Gastrocnemius medialis (tissue), 4 donors: ENCODE measurements around the gene ENOX2. TPM values are rescaled to one million over a fixed set of nuclear protein-coding genes. Genes with fewer than 3 reads are reported as not detected.

Experiments
- ATAC-seq, 2 donors: fragments of 150-250 bp; one replicate each; pipeline ENCODE4 v1.9.1; 2016
- DNase-seq, 2 donors: peaks; one replicate each; pipeline ENCODE4 v3.0.0-alpha.2; 2019
- H3K27ac ChIP-seq, 4 donors: fragments of 200-600 bp; sonication (generic); 1 replicate in 1 of 4; 2 replicates in 3 of 4; pipeline ENCODE4 v1.5.1; 2016 to 2018; ENCODE audit warnings: mild to moderate bottlenecking in 2 of 4, moderate library complexity in 1 of 4
- H3K27me3 ChIP-seq, 3 donors: fragments of 200-600 bp; sonication (generic) in 2 of 3; 1 replicate in 1 of 3; 2 replicates in 2 of 3; pipeline versions ENCODE4 v1.5.1 to v1.6.0; 2016 to 2019; ENCODE audit warnings: mild to moderate bottlenecking in 1 of 3, moderate library complexity in 1 of 3
- H3K36me3 ChIP-seq, 2 donors: fragments of 200-600 bp; sonication (generic) in 1 of 2; one replicate each; pipeline ENCODE4 v1.5.1; 2017 to 2018
- H3K4me1 ChIP-seq, 2 donors: fragments of 200-600 bp; sonication (generic) in 1 of 2; one replicate each; pipeline ENCODE4 v1.5.1; 2016 to 2017; ENCODE audit warnings: mild to moderate bottlenecking in 2 of 2
- H3K4me3 ChIP-seq, 4 donors: fragments of 200-600 bp; sonication (generic) in 3 of 4; 1 replicate in 1 of 4; 2 replicates in 3 of 4; pipeline ENCODE4 v1.5.1; 2016 to 2019; ENCODE audit warnings: mild to moderate bottlenecking in 2 of 4
- H3K9me3 ChIP-seq, 3 donors: fragments of 200-600 bp; sonication (generic) in 2 of 3; 1 replicate in 1 of 3; 2 replicates in 2 of 3; pipeline ENCODE4 v1.5.1; 2016 to 2019
- POLR2A ChIP-seq, 2 donors: fragments of 450-650 bp; IDR thresholded peaks; one replicate each; pipeline ENCODE4 v1.6.1; 2017; ENCODE audit warnings: antibody characterized with exemption in 2 of 2, mild to moderate bottlenecking in 2 of 2, moderate library complexity in 2 of 2
- in situ Hi-C, 4 donors: fragments of 200-750 bp; cut with MboI; loops; one replicate each; pipeline versions ENCODE4 v1.15.0 to v1.8.0; 2017; ENCODE audit warnings: low sequenced_read_pairs in 4 of 4
- intact Hi-C: fragments of 100-400 bp; cut with DNase I; formaldehyde crosslinking; loops from one replicate; pipeline ENCODE4 v1.15.1; 2023; ENCODE audit warnings: low total_unique reads
- total RNA-seq, 4 donors: library from RNA; depleted of rRNA; stranded (reverse); fragments of >200 nt; gene quantifications; one replicate each; pipeline versions ENCODE4 v1.1.0 to v1.2.3, GENCODE V29; 2016
- TF ChIP-seq, protein P1 (sequence below), 5 experiments: fragments of 450-650 bp in 3 of 5; fragments of 200-600 bp in 2 of 5; sonication (generic) in 2 of 5; IDR thresholded peaks in 4 of 5; conservative IDR thresholded peaks in 1 of 5; 1 replicate in 4 of 5; 2 replicates in 1 of 5; pipeline ENCODE4 v1.5.1; 2016 to 2019; ENCODE audit warnings: antibody characterized with exemption in 5 of 5, mild to moderate bottlenecking in 3 of 5, moderate library complexity in 3 of 5

Gene ENOX2
- total RNA-seq, 4 donors from 2014 or later = 7.2 to 10.9 (median 7.9) TPM

DNA sequence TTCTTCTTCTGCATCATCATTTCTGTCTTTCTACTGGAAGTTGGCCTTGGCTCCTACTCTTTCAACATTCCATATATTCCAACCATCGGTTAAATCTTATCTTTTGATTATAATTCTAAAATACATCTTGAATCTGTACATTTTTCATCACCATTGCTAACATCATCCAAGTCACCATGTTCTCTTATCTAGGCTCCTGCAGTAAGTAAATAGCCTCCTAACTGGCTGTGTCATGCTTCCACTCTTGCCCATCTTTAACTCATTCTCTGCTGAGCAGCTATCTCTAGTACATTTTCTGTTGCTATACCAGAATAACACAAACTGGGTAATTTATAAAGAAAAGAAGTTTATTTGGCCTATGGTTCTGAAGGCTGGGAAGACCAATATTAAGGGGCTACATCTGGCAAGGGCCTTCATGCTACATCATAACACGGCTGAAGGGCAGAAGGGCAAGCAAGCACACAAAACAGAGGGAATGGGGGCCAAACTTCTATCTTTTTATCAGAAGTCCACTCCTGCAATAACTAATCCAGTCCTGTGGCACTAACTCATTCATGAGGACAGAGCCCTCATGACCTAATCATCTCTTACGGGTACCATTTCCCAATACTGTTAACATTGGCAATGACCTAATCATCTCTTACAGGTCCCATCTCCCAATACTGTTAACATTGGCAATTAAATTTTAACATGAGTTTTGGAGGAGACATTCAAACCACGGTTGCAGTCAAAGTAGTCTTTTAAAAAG, 72.2 kb downstream of the ENOX2 start:
- intact Hi-C loops (no loop called here), in situ Hi-C loops (no loop called here)
- H3K36me3 ChIP-seq = no peaks in the 10 kb centered on the region
- ATAC-seq = no peak
- H3K9me3 ChIP-seq = no peaks in the 10 kb centered on the region
- no peak for DNase-seq
- no peaks in the 10 kb centered on the region for H3K27me3 ChIP-seq
- H3K4me1 ChIP-seq = no peaks in the 10 kb centered on the region
- H3K27ac ChIP-seq = no peak overlapping the region
- no peak overlapping the region for H3K4me3 ChIP-seq
- TF ChIP-seq POLR2A (IDR thresholded peaks at IDR 0.05) = no peak
- TF ChIP-seq, protein P1, sequence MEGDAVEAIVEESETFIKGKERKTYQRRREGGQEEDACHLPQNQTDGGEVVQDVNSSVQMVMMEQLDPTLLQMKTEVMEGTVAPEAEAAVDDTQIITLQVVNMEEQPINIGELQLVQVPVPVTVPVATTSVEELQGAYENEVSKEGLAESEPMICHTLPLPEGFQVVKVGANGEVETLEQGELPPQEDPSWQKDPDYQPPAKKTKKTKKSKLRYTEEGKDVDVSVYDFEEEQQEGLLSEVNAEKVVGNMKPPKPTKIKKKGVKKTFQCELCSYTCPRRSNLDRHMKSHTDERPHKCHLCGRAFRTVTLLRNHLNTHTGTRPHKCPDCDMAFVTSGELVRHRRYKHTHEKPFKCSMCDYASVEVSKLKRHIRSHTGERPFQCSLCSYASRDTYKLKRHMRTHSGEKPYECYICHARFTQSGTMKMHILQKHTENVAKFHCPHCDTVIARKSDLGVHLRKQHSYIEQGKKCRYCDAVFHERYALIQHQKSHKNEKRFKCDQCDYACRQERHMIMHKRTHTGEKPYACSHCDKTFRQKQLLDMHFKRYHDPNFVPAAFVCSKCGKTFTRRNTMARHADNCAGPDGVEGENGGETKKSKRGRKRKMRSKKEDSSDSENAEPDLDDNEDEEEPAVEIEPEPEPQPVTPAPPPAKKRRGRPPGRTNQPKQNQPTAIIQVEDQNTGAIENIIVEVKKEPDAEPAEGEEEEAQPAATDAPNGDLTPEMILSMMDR (IDR thresholded peaks at IDR 0.05 in 4 of 5, conservative IDR thresholded peaks at IDR 0.05 in 1 of 5) = no peak

DNA sequence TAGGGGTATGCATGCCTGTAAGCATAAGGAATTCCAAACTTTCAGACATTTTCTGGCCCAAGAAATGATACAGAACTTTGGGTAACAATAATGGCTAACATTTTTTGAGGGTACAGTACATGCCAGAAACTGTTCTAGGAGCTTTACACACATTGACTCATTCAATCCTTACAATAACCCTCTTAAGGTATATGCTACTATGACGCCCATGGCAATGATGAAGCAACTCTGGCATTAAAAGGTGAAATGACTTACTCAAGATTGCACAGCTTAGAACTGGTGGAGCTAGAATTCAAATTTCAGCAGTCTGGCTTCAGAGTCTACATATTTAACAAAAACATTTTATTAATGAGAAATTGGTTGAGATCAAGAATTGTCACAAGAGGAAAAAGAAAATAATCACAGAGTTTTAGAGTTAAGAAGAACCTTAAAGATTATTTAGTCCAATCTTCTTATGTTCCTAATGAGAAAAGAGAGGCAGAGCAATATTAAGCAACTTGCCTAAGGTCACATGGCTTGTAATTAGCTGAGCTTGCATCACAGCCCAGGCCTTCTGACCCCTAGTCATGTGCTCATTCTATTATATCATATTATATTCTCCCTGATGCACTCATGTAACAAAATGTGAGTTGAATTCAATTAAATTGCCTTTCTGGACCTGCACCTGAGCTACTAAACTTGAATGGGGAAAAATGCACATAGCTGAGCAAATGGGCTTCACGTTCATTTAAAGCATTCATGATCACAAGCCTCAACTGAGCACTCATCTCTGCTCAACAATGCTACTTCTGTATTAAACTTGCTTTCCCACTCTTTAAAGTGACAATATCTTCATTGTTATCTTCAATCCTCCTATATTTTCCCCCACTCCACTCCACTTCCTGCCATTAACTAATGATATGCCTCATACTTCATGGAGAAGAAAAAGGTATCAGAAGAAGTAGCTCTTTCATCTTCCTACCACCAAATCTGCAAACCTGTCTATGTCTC, 73.2 kb downstream of the ENOX2 start:
- no peaks in the 10 kb centered on the region for H3K36me3 ChIP-seq
- in situ Hi-C loops (no loop called here), intact Hi-C loops (no loop called here)
- TF ChIP-seq, protein P1 (IDR thresholded peaks at IDR 0.05 in 4 of 5, conservative IDR thresholded peaks at IDR 0.05 in 1 of 5) = no peak
- no peak for TF ChIP-seq POLR2A (IDR thresholded peaks at IDR 0.05)
- DNase-seq (no peak), ATAC-seq (no peak)
- H3K4me1 ChIP-seq = no peaks in the 10 kb centered on the region
- no peaks in the 10 kb centered on the region for H3K9me3 ChIP-seq
- no peaks in the 10 kb centered on the region for H3K27me3 ChIP-seq
- no peak overlapping the region for H3K27ac ChIP-seq
- no peak overlapping the region for H3K4me3 ChIP-seq

DNA sequence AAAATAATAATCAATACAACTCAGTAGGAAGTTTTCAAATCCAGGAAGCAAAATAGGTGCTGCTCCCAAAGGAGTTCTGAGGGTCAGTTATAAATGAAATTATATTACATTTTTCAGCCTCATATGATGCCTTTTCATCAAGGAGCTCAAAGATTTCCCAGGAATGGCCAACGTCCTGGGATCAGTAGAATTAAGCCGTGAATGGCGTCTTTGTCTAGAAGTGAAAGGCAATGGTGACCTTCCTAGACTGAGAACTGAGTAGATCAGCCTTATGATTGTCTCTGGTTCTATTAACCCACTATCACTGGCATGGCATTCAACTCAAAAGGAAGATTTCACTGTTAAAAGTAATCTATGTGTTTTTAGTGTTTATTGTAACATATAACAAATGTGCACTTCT, 74.4 kb downstream of the ENOX2 start:
- H3K4me3 ChIP-seq = no peak overlapping the region
- no peaks in the 10 kb centered on the region for H3K36me3 ChIP-seq
- DNase-seq = no peak
- no peak for TF ChIP-seq POLR2A (IDR thresholded peaks at IDR 0.05)
- TF ChIP-seq, protein P1 (IDR thresholded peaks at IDR 0.05 in 4 of 5, conservative IDR thresholded peaks at IDR 0.05 in 1 of 5) = no peak
- ATAC-seq = no peak
- no peaks in the 10 kb centered on the region for H3K27me3 ChIP-seq
- in situ Hi-C loops (no loop called here), intact Hi-C loops (no loop called here)
- H3K27ac ChIP-seq = no peak overlapping the region
- no peaks in the 10 kb centered on the region for H3K4me1 ChIP-seq
- H3K9me3 ChIP-seq = no peaks in the 10 kb centered on the region

DNA sequence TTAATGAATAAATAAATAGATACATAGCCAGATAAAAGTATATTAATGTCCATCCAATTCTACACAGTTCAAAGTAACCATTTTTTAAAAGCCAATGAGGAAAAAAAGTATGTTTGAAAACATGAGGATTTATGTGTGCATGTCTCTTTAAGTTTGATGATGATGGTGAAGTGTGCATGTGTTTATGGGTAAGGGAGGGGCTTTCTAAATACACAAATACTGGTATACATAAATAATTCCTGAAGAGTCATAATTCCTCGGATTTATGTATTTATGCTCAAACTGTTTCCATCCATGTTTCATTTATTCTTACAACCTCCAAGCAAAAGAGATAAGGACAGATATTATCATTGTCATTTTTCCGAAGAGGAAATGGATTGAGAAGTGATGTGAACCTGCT, 75.4 kb downstream of the ENOX2 start:
- H3K27ac ChIP-seq = no peak overlapping the region
- no peak for ATAC-seq
- no peaks in the 10 kb centered on the region for H3K36me3 ChIP-seq
- TF ChIP-seq POLR2A (IDR thresholded peaks at IDR 0.05) = no peak
- TF ChIP-seq, protein P1 (IDR thresholded peaks at IDR 0.05 in 4 of 5, conservative IDR thresholded peaks at IDR 0.05 in 1 of 5) = no peak
- no peaks in the 10 kb centered on the region for H3K4me1 ChIP-seq
- intact Hi-C loops = no loop called here
- H3K4me3 ChIP-seq = no peak overlapping the region
- no peaks in the 10 kb centered on the region for H3K27me3 ChIP-seq
- no peaks in the 10 kb centered on the region for H3K9me3 ChIP-seq
- DNase-seq = no peak
- in situ Hi-C loops = no loop called here
